ENCODE data around the gene GLI2. TPM values are rescaled to one million over a fixed set of nuclear protein-coding genes. Genes with fewer than 3 reads are reported as not detected.

Gene GLI2
- total and polyA plus RNA-seq, 2 experiments from 2014 or later = 53.6 to 57.0 TPM

DNA sequence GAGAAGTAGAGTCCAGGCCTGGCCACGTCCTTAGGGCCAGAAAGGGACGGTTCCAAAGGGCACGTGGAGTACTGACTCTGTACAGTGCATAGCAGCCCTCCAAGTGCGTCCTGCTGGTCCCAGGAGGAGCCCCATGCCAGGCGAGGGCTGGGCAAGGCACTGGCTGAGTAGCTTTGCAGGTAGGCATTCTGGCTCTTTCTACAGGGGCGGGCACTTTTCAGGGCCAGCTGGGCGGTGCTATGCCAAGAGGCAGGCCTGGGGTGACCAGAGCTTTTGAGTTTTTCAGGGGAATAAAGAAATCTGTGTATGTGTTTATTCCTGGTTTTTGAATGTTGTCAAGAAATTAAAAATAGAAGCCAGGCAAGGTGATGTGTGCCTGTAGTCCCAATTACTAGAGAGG lies 15.4 kb upstream of the GLI2 start:
- H3K4me2 ChIP-seq = no peak overlapping the region
- H3K79me2 ChIP-seq (replicated peaks; ENCODE audit: insufficient read depth) = no peaks in the 10 kb centered on the region
- peaks cover 14% of the 10 kb centered on the region; the same call in 1 of the 2 replicates for H3K27me3 ChIP-seq (ENCODE audit: insufficient read depth)
- no peak overlapping the region for H3K4me3 ChIP-seq
- Mint-ChIP-seq H3K27ac (no peak overlapping the region), H3K4me1 (peaks cover 25% of the 10 kb centered on the region), H3K36me3 (ENCODE audit: low read depth) (peaks cover 8% of the 10 kb centered on the region; the same call in 1 of the 3 replicates), H3K9me3 (peaks cover 10% of the 10 kb centered on the region), H3K4me3 (no peak overlapping the region), H3K27me3 (ENCODE audit: insufficient read depth, low read depth, poor library complexity) (peaks cover 13% of the 10 kb centered on the region)
- H3F3A ChIP-seq (replicated peaks; ENCODE audit: low read depth) = no peaks in the 10 kb centered on the region
- peaks cover 2% of the 10 kb centered on the region; the same call in 1 of the 2 replicates for H3K9me2 ChIP-seq (ENCODE audit: insufficient read depth)
- no peak for DNase-seq (ENCODE audit: low spot score)
- H3K27ac ChIP-seq (ENCODE audit: low read depth) = no peak overlapping the region
- ATAC-seq = no peak
- peaks cover 19% of the 10 kb centered on the region; the same call in 1 of the 2 replicates for H3K4me1 ChIP-seq (ENCODE audit: insufficient read depth)
- no peaks in the 10 kb centered on the region for H3K36me3 ChIP-seq (ENCODE audit: insufficient read depth)
- no peaks in the 10 kb centered on the region for H4K20me1 ChIP-seq (replicated peaks; ENCODE audit: insufficient read depth)
- TF ChIP-seq JUNB (IDR thresholded peaks at IDR 0.05; ENCODE audit: unreplicated experiment) = no peak
- no peak for TF ChIP-seq NANOG (IDR thresholded peaks at IDR 0.05; ENCODE audit: borderline replicate concordance)
- no peak for TF ChIP-seq ZNF114 (CRISPR knock-in tag; IDR thresholded peaks at IDR 0.05)
- TF ChIP-seq, protein P1, sequence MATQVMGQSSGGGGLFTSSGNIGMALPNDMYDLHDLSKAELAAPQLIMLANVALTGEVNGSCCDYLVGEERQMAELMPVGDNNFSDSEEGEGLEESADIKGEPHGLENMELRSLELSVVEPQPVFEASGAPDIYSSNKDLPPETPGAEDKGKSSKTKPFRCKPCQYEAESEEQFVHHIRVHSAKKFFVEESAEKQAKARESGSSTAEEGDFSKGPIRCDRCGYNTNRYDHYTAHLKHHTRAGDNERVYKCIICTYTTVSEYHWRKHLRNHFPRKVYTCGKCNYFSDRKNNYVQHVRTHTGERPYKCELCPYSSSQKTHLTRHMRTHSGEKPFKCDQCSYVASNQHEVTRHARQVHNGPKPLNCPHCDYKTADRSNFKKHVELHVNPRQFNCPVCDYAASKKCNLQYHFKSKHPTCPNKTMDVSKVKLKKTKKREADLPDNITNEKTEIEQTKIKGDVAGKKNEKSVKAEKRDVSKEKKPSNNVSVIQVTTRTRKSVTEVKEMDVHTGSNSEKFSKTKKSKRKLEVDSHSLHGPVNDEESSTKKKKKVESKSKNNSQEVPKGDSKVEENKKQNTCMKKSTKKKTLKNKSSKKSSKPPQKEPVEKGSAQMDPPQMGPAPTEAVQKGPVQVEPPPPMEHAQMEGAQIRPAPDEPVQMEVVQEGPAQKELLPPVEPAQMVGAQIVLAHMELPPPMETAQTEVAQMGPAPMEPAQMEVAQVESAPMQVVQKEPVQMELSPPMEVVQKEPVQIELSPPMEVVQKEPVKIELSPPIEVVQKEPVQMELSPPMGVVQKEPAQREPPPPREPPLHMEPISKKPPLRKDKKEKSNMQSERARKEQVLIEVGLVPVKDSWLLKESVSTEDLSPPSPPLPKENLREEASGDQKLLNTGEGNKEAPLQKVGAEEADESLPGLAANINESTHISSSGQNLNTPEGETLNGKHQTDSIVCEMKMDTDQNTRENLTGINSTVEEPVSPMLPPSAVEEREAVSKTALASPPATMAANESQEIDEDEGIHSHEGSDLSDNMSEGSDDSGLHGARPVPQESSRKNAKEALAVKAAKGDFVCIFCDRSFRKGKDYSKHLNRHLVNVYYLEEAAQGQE (IDR thresholded peaks at IDR 0.05; ENCODE audit: unreplicated experiment) = no peak
- no peak overlapping the region for H2AFZ ChIP-seq

DNA sequence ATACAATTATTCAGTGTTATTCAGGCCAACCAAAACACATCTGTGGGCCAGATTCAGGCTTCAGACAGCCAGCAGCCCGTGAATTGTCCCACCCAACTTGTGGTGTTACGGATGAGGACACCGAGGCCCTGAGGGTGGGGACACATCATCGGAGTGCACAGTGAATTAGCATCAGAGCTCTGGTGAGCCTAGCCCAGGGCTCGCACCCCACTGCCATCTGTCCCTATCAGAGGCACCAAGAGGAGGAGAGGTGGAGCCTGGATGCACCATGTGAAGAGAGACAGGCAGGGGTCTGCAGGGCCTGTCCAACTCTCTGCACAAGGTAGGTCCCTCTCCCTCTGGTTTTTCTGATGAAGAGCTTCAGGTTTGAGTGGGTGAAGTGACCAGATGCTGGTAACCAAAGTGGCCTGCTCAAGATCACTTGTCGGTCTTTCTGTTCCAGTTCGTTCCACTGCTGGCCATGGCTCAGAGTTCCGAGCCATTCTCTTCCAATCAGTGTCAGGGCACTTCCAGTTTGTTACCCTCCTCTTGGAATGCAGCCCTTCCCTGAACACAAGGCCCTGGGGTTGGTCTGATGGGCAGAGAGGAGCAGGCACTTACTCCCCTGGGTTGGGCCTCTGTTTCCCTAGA lies 14.8 kb upstream of the GLI2 start:
- H4K20me1 ChIP-seq (replicated peaks; ENCODE audit: insufficient read depth) = no peaks in the 10 kb centered on the region
- H3K4me3 ChIP-seq = no peak overlapping the region
- no peaks in the 10 kb centered on the region for H3K79me2 ChIP-seq (replicated peaks; ENCODE audit: insufficient read depth)
- H3K27ac Mint-ChIP-seq = no peak overlapping the region
- ATAC-seq (no peak), DNase-seq (ENCODE audit: low spot score) (no peak)
- H3K27me3 Mint-ChIP-seq (ENCODE audit: insufficient read depth, low read depth, poor library complexity) = peaks cover 13% of the 10 kb centered on the region
- no peak overlapping the region for H3K4me3 Mint-ChIP-seq
- H3K27ac ChIP-seq (ENCODE audit: low read depth) = no peak overlapping the region
- H2AFZ ChIP-seq = no peak overlapping the region; the same call in 1 of the 2 replicates
- H3K9me3 Mint-ChIP-seq = peaks cover 14% of the 10 kb centered on the region
- H3K36me3 Mint-ChIP-seq (ENCODE audit: low read depth) = peaks cover 11% of the 10 kb centered on the region; the same call in 1 of the 3 replicates
- H3K4me1 ChIP-seq (ENCODE audit: insufficient read depth) = peaks cover 19% of the 10 kb centered on the region; the same call in 1 of the 2 replicates
- no peaks in the 10 kb centered on the region for H3F3A ChIP-seq (replicated peaks; ENCODE audit: low read depth)
- H3K4me2 ChIP-seq = no peak overlapping the region
- H3K27me3 ChIP-seq (ENCODE audit: insufficient read depth) = peaks cover 14% of the 10 kb centered on the region; the same call in 1 of the 2 replicates
- peaks cover 2% of the 10 kb centered on the region; the same call in 1 of the 2 replicates for H3K9me2 ChIP-seq (ENCODE audit: insufficient read depth)
- no peak for TF ChIP-seq NANOG (IDR thresholded peaks at IDR 0.05; ENCODE audit: borderline replicate concordance)
- no peak for TF ChIP-seq CREB1 (CRISPR knock-in tag; IDR thresholded peaks at IDR 0.05; ENCODE audit: low read depth)
- TF ChIP-seq, protein P2, sequence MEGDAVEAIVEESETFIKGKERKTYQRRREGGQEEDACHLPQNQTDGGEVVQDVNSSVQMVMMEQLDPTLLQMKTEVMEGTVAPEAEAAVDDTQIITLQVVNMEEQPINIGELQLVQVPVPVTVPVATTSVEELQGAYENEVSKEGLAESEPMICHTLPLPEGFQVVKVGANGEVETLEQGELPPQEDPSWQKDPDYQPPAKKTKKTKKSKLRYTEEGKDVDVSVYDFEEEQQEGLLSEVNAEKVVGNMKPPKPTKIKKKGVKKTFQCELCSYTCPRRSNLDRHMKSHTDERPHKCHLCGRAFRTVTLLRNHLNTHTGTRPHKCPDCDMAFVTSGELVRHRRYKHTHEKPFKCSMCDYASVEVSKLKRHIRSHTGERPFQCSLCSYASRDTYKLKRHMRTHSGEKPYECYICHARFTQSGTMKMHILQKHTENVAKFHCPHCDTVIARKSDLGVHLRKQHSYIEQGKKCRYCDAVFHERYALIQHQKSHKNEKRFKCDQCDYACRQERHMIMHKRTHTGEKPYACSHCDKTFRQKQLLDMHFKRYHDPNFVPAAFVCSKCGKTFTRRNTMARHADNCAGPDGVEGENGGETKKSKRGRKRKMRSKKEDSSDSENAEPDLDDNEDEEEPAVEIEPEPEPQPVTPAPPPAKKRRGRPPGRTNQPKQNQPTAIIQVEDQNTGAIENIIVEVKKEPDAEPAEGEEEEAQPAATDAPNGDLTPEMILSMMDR (conservative IDR thresholded peaks at IDR 0.05; ENCODE audit: low read depth in 2 of 2) = no peak
- TF ChIP-seq, protein P3, sequence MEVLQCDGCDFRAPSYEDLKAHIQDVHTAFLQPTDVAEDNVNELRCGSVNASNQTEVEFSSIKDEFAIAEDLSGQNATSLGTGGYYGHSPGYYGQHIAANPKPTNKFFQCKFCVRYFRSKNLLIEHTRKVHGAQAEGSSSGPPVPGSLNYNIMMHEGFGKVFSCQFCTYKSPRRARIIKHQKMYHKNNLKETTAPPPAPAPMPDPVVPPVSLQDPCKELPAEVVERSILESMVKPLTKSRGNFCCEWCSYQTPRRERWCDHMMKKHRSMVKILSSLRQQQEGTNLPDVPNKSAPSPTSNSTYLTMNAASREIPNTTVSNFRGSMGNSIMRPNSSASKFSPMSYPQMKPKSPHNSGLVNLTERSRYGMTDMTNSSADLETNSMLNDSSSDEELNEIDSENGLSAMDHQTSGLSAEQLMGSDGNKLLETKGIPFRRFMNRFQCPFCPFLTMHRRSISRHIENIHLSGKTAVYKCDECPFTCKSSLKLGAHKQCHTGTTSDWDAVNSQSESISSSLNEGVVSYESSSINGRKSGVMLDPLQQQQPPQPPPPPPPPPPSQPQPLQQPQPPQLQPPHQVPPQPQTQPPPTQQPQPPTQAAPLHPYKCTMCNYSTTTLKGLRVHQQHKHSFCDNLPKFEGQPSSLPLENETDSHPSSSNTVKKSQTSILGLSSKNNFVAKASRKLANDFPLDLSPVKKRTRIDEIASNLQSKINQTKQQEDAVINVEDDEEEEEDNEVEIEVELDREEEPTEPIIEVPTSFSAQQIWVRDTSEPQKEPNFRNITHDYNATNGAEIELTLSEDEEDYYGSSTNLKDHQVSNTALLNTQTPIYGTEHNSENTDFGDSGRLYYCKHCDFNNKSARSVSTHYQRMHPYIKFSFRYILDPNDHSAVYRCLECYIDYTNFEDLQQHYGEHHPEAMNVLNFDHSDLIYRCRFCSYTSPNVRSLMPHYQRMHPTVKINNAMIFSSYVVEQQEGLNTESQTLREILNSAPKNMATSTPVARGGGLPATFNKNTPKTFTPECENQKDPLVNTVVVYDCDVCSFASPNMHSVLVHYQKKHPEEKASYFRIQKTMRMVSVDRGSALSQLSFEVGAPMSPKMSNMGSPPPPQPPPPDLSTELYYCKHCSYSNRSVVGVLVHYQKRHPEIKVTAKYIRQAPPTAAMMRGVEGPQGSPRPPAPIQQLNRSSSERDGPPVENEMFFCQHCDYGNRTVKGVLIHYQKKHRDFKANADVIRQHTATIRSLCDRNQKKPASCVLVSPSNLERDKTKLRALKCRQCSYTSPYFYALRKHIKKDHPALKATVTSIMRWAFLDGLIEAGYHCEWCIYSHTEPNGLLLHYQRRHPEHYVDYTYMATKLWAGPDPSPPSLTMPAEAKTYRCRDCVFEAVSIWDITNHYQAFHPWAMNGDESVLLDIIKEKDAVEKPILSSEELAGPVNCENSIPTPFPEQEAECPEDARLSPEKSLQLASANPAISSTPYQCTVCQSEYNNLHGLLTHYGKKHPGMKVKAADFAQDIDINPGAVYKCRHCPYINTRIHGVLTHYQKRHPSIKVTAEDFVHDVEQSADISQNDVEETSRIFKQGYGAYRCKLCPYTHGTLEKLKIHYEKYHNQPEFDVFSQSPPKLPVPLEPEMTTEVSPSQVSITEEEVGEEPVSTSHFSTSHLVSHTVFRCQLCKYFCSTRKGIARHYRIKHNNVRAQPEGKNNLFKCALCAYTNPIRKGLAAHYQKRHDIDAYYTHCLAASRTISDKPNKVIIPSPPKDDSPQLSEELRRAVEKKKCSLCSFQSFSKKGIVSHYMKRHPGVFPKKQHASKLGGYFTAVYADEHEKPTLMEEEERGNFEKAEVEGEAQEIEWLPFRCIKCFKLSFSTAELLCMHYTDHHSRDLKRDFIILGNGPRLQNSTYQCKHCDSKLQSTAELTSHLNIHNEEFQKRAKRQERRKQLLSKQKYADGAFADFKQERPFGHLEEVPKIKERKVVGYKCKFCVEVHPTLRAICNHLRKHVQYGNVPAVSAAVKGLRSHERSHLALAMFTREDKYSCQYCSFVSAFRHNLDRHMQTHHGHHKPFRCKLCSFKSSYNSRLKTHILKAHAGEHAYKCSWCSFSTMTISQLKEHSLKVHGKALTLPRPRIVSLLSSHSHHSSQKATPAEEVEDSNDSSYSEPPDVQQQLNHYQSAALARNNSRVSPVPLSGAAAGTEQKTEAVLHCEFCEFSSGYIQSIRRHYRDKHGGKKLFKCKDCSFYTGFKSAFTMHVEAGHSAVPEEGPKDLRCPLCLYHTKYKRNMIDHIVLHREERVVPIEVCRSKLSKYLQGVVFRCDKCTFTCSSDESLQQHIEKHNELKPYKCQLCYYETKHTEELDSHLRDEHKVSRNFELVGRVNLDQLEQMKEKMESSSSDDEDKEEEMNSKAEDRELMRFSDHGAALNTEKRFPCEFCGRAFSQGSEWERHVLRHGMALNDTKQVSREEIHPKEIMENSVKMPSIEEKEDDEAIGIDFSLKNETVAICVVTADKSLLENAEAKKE (CRISPR knock-in tag; IDR thresholded peaks at IDR 0.05) = no peak
- TF ChIP-seq, protein P4, sequence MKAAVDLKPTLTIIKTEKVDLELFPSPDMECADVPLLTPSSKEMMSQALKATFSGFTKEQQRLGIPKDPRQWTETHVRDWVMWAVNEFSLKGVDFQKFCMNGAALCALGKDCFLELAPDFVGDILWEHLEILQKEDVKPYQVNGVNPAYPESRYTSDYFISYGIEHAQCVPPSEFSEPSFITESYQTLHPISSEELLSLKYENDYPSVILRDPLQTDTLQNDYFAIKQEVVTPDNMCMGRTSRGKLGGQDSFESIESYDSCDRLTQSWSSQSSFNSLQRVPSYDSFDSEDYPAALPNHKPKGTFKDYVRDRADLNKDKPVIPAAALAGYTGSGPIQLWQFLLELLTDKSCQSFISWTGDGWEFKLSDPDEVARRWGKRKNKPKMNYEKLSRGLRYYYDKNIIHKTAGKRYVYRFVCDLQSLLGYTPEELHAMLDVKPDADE (IDR thresholded peaks at IDR 0.05) = no peak
- H3K36me3 ChIP-seq (ENCODE audit: insufficient read depth) = no peaks in the 10 kb centered on the region
- H3K4me1 Mint-ChIP-seq = peaks cover 20% of the 10 kb centered on the region
